Measurements from ENCODE around the gene NFE2L3.

DNA sequence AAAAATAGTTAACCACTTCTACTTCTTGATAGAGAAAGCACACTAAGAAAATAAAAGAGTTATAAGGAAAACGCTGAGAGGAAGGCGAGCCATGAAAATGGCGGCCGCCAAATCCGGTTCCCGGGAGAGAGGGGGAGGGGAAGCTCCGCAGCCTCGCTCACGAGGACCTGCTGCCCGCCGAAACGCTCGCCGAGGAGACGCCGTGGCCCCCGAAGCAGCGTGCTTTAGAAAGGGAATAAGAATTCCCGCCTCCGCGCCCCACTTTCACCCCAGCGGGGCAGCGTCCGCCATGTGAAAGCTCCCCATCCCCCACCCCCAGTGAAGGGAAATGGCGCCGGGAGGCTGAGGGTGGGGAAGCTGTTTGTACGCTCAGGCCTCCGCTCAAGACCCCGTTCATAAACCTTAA, 48.0 kb downstream of the NFE2L3 start:
- TF ChIP-seq CTCF (conservative IDR thresholded peaks at IDR 0.05 in 1 of 2, IDR thresholded peaks at IDR 0.05 in 1 of 2; ENCODE audit: extremely low read depth in 1 of 2, insufficient read depth in 1 of 2, low read depth in 1 of 2, low read length in 2 of 2): no peak
- no peak for TF ChIP-seq EZH2 (IDR thresholded peaks at IDR 0.05; ENCODE audit: borderline replicate concordance, low read length)

Measured in mammary epithelial cell (primary cell).